Kidney (tissue), 14 donors: ENCODE measurements around the gene ZCWPW1. TPM values are rescaled to one million over a fixed set of nuclear protein-coding genes. Genes with fewer than 3 reads are reported as not detected.

Experiments
- DNase-seq, 5 donors: peaks; one replicate each; pipeline ENCODE4 v3.0.0-alpha.2; 2013 to 2020
- FAIRE-seq: peaks from 2 replicates; lab custom pipeline; 2012; peaks lifted over from hg19 to GRCh38; lab: Jason Lieb, UNC
- H3K27ac ChIP-seq, 2 donors: one replicate each; pipeline ENCODE4 v1.7.0; 2013; ENCODE audit warnings: low read depth in 2 of 2, low read length in 2 of 2, inconsistent platforms in 1 of 2
- H3K27me3 ChIP-seq: one replicate; pipeline ENCODE4 v1.7.1; 2013; ENCODE audit warnings: low read length, inconsistent platforms; ENCODE audit not compliant: control insufficient read depth, insufficient read depth
- H3K36me3 ChIP-seq, 3 donors: one replicate each; pipeline versions ENCODE4 v1.7.0 to v1.7.1; 2013; ENCODE audit warnings: low read length in 3 of 3, control low read depth in 1 of 3, inconsistent platforms in 1 of 3; ENCODE audit not compliant: insufficient read depth in 3 of 3, control insufficient read depth in 2 of 3
- H3K4me1 ChIP-seq, 3 donors: one replicate each; pipeline versions ENCODE4 v1.7.0 to v1.7.1; 2013; ENCODE audit warnings: low read length in 3 of 3, inconsistent platforms in 1 of 3, low read depth in 1 of 3; ENCODE audit not compliant: control insufficient read depth in 2 of 3, insufficient read depth in 2 of 3
- H3K4me3 ChIP-seq, 3 donors: one replicate each; pipeline versions ENCODE4 v1.7.0 to v1.8.1; 2013; ENCODE audit warnings: low read length in 3 of 3, control low read depth in 1 of 3, inconsistent platforms in 1 of 3
- H3K9ac ChIP-seq, 3 donors: one replicate each; pipeline versions ENCODE4 v1.7.0 to v1.7.1; 2013; ENCODE audit warnings: low read length in 3 of 3, control low read depth in 1 of 3, inconsistent platforms in 1 of 3
- H3K9me3 ChIP-seq, 3 donors: one replicate each; pipeline versions ENCODE4 v1.7.0 to v1.7.1; 2013; ENCODE audit warnings: low read length in 3 of 3, control low read depth in 1 of 3, inconsistent platforms in 1 of 3; ENCODE audit not compliant: control insufficient read depth in 2 of 3, insufficient read depth in 1 of 3
- intact Hi-C: fragments of 100-400 bp; cut with DNase I; formaldehyde crosslinking; loops from one replicate; pipeline ENCODE4 v1.11.1; 2022
- polyA plus RNA-seq: library from polyadenylated mRNA; stranded (reverse); fragments of 350-450 nt; fragmentation: Illumina TruSeq; extraction: RNeasy Lipid Tissue Mini Kit (QIAGEN cat#74804); gene quantifications from one replicate; pipeline ENCODE4 v1.2.3, GENCODE V29; 2014; ENCODE audit warnings: low read depth, low replicate concordance; ENCODE audit not compliant: insufficient read depth
- total RNA-seq: library from RNA; stranded (reverse); fragmentation: NEBNext Ultra II Directional; extraction: Animal tissue kit (Norgen Biotek cat#: 25700); gene quantifications from one replicate; pipeline ENCODE4 v1.2.1, GENCODE V29; 2021
- TF ChIP-seq, protein P1 (sequence below): IDR thresholded peaks from 3 replicates; pipeline ENCODE4 v1.5.1; 2012; ENCODE audit warnings: mild to moderate bottlenecking, moderate library complexity, borderline replicate concordance; ENCODE audit not compliant: insufficient read depth; ENCODE audit errors: extremely low read depth
- donor health status: control.
- donor health status: control.
- donor health status: control.
- donor health status: control.
- donor health status: control.
- donor health status: DM: yes; HTN: yes; CAD: no.
- donor health status: Normal renal cell carcinoma (clear cell type).

ZCWPW1 gene
- total and polyA plus RNA-seq, 2 donors from 2014 or later: 3.0 to 7.9 TPM

- no peak for DNase-seq
- no peaks in the 10 kb centered on the region for H3K9me3 ChIP-seq
- H3K9ac ChIP-seq: peak overlapping the region in 1 of 3 donors; percentile 56
- TF ChIP-seq, protein P1, sequence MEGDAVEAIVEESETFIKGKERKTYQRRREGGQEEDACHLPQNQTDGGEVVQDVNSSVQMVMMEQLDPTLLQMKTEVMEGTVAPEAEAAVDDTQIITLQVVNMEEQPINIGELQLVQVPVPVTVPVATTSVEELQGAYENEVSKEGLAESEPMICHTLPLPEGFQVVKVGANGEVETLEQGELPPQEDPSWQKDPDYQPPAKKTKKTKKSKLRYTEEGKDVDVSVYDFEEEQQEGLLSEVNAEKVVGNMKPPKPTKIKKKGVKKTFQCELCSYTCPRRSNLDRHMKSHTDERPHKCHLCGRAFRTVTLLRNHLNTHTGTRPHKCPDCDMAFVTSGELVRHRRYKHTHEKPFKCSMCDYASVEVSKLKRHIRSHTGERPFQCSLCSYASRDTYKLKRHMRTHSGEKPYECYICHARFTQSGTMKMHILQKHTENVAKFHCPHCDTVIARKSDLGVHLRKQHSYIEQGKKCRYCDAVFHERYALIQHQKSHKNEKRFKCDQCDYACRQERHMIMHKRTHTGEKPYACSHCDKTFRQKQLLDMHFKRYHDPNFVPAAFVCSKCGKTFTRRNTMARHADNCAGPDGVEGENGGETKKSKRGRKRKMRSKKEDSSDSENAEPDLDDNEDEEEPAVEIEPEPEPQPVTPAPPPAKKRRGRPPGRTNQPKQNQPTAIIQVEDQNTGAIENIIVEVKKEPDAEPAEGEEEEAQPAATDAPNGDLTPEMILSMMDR: no peak
- no peaks in the 10 kb centered on the region for H3K27me3 ChIP-seq
- intact Hi-C loops: no loop called here
- peaks cover 5 to 20% (median 9%) of the 10 kb centered on the region in 3 donors for H3K36me3 ChIP-seq
- no peak overlapping the region for H3K27ac ChIP-seq
- peaks cover 0 to 34% (median 20%) of the 10 kb centered on the region in 3 donors for H3K4me1 ChIP-seq
- no peak for FAIRE-seq
- no peak overlapping the region for H3K4me3 ChIP-seq
Measured at GRCh38 chr7:100432621-100433275, 4.2 kb upstream of the ZCWPW1 start.

GRCh38 chr7:100432053-100432452 lies 3.5 kb upstream of the ZCWPW1 start:
- Histone ChIP-seq H3K27me3 (no peaks in the 10 kb centered on the region), H3K9me3 (no peaks in the 10 kb centered on the region), H3K4me1 (peaks cover 0 to 34% (median 20%) of the 10 kb centered on the region in 3 donors), H3K27ac (peak overlapping the region in 1 of 2 donors; percentile 1), H3K9ac (peak overlapping the region in 1 of 3 donors; percentile 56), H3K4me3 (peak overlapping the region in 1 of 3 donors; percentile 46), H3K36me3 (peaks cover 5 to 20% (median 9%) of the 10 kb centered on the region in 3 donors)
- intact Hi-C loops: no loop called here
- DNase-seq (no peak), FAIRE-seq (no peak)
- TF ChIP-seq, protein P1: no peak

DNA sequence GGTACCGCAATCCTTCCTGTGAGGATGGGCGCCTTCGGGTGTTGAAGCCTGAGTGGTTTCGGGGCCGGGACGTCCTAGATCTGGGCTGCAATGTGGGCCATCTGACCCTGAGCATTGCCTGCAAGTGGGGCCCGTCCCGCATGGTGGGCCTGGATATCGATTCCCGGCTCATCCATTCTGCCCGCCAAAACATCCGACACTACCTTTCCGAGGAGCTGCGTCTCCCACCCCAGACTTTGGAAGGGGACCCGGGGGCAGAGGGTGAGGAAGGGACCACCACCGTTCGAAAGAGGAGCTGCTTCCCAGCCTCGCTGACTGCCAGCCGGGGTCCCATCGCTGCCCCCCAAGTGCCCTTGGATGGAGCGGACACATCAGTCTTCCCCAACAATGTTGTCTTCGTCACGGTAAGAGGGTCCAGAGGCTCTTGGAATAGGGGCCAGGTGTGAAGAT lies 2.8 kb upstream of the ZCWPW1 start:
- intact Hi-C loops: no loop called here
- no peaks in the 10 kb centered on the region for H3K9me3 ChIP-seq
- H3K27ac ChIP-seq: no peak overlapping the region
- H3K9ac ChIP-seq: peak overlapping the region in 1 of 3 donors; percentile 26
- peaks cover 5 to 20% (median 9%) of the 10 kb centered on the region in 3 donors for H3K36me3 ChIP-seq
- peak overlapping the region in 1 of 3 donors; percentile 96 for H3K4me3 ChIP-seq
- FAIRE-seq (no peak), DNase-seq (no peak)
- peaks cover 0 to 34% (median 20%) of the 10 kb centered on the region in 3 donors for H3K4me1 ChIP-seq
- no peaks in the 10 kb centered on the region for H3K27me3 ChIP-seq
- TF ChIP-seq, protein P1: no peak
